HEK293T (cell line): Measurements from ENCODE around the gene SPIN3.
"Not testable (repeated sequence)": the region's sequence is repeated elsewhere in the genome, so short reads cannot be mapped to it uniquely, and the experiment has no call there.

Source experiments
- CTBP1 ChIP-seq: fragments of 450-650 bp; IDR thresholded peaks from 2 replicates; pipeline ENCODE4 v1.6.1; 2016; ENCODE audit warnings: borderline replicate concordance
- FOXA1 ChIP-seq: fragments of 450-650 bp; IDR thresholded peaks from 2 replicates; pipeline ENCODE4 v1.6.1; 2016; ENCODE audit warnings: mild to moderate bottlenecking
- FOXK2 ChIP-seq: fragments of 450-650 bp; IDR thresholded peaks from 2 replicates; pipeline ENCODE4 v1.6.1; 2016; ENCODE audit warnings: mild to moderate bottlenecking
- FOXM1 ChIP-seq: fragments of 450-650 bp; IDR thresholded peaks from 2 replicates; pipeline ENCODE4 v1.6.1; 2017; ENCODE audit warnings: mild to moderate bottlenecking, borderline replicate concordance
- SP1 ChIP-seq: fragments of 450-650 bp; IDR thresholded peaks from 2 replicates; pipeline ENCODE4 v1.6.1; 2017

GRCh38 chrX:56945226-56945625, 50.1 kb downstream of the SPIN3 start:
- not testable (repeated sequence) for TF ChIP-seq SP1, CTBP1, FOXA1, FOXK2, FOXM1
